Panc1 (cell line): Measurements from ENCODE around the gene UFSP1. TPM values are rescaled to one million over a fixed set of nuclear protein-coding genes. Genes with fewer than 3 reads are reported as not detected.

ENCODE experiments used
- ATAC-seq: fragments of 200-7000 bp; cut with Tn5 transposase; 2 replicates; pipeline ENCODE4 v1.9.1; 2020; ENCODE audit warnings: mild to moderate bottlenecking, moderate library complexity
- BruUV-seq: library from RNA; stranded (reverse); fragments of 400-500 nt; replicated peaks from 2 replicates; lab custom pipeline; 2021; lab: Mats Ljungman, UMichigan
- CTCF ChIA-PET: fragments of 300-600 bp; sonication (Branson Sonifier 250); formaldehyde crosslinking; loops from one replicate; lab custom pipeline; 2022; ENCODE audit warnings: antibody characterized with exemption; lab: Charles Lee
- POLR2A ChIA-PET: fragments of 300-600 bp; sonication (Branson Sonifier 250); formaldehyde crosslinking; loops from one replicate; lab custom pipeline; 2022; ENCODE audit warnings: antibody characterized with exemption; lab: Charles Lee
- DNase-seq: peaks from one replicate; pipeline ENCODE4 v3.0.0-alpha.2; 2010; ENCODE audit warnings: low read depth, low spot score
- H3K27ac ChIP-seq: 2 replicates; pipeline ENCODE4 v1.5.1; 2011; ENCODE audit warnings: mild to moderate bottlenecking, low read length, inconsistent platforms
- H3K27me3 ChIP-seq: fragments of 200-500 bp; sonication (Bioruptor generic); 2 replicates; pipeline ENCODE4 v1.6.0; 2014; ENCODE audit warnings: low read length, inconsistent platforms; ENCODE audit not compliant: control insufficient read depth, insufficient read depth
- H3K36me3 ChIP-seq: fragments of 200-500 bp; sonication (Bioruptor generic); 2 replicates; pipeline ENCODE4 v1.5.1; 2014; ENCODE audit warnings: inconsistent platforms, mild to moderate bottlenecking, low read length, moderate library complexity; ENCODE audit not compliant: control insufficient read depth, insufficient read depth
- H3K4me1 ChIP-seq: 2 replicates; pipeline ENCODE4 v1.5.1; 2011; ENCODE audit warnings: inconsistent platforms, mild to moderate bottlenecking, low read length, moderate library complexity; ENCODE audit not compliant: control insufficient read depth, insufficient read depth
- H3K4me3 ChIP-seq, 2 experiments: 2 replicates each; pipeline ENCODE4 v1.5.1; 2011 to 2012; ENCODE audit warnings: low read depth in 2 of 2, low read length in 2 of 2, mild to moderate bottlenecking in 2 of 2, inconsistent platforms in 1 of 2, moderate library complexity in 1 of 2
- H3K9me3 ChIP-seq: fragments of 200-500 bp; sonication (Bioruptor generic); 2 replicates; pipeline ENCODE4 v1.5.1; 2014; ENCODE audit warnings: low read depth, mild to moderate bottlenecking, inconsistent platforms, low read length, moderate library complexity; ENCODE audit not compliant: control insufficient read depth, insufficient read depth
- POLR2AphosphoS5 ChIP-seq: IDR thresholded peaks from 2 replicates; pipeline ENCODE4 v1.6.1; 2012; ENCODE audit warnings: mild to moderate bottlenecking, low read depth, low read length, moderate library complexity
- SIN3A ChIP-seq: IDR thresholded peaks from 2 replicates; pipeline ENCODE4 v1.6.1; 2012; ENCODE audit warnings: low read depth, mild to moderate bottlenecking, low read length, moderate library complexity, borderline replicate concordance; ENCODE audit not compliant: insufficient read depth
- TCF7L2 ChIP-seq: IDR thresholded peaks from 2 replicates; pipeline ENCODE4 v1.6.1; 2011; ENCODE audit warnings: mild to moderate bottlenecking, low read depth, low read length, inconsistent platforms
- in situ Hi-C: cut with HindIII; loops from 2 replicates; pipeline ENCODE4 v1.10.0; 2016; ENCODE audit warnings: low sequenced_read_pairs, low pct_unique_long_range_greater_than_20kb
- intact Hi-C: fragments of 100-400 bp; cut with micrococcal nuclease; formaldehyde crosslinking; loops from one replicate; pipeline ENCODE4 v1.10.0; 2022; ENCODE audit not compliant: unreplicated experiment
- total RNA-seq: library from RNA; stranded (reverse); gene quantifications from one replicate; pipeline ENCODE4 v1.2.1, GENCODE V29; 2021; ENCODE audit not compliant: unreplicated experiment
- TF ChIP-seq, protein P1 (sequence below): fragments of 450-650 bp; IDR thresholded peaks from 2 replicates; pipeline ENCODE4 v1.5.1; 2017; ENCODE audit warnings: mild to moderate bottlenecking
- TF ChIP-seq, protein P2 (sequence below), 2 experiments: IDR thresholded peaks; 2 replicates each; pipeline ENCODE4 v1.6.1; 2011 to 2012; ENCODE audit warnings: low read depth in 2 of 2, control low read depth in 1 of 2, low read length in 1 of 2, mild to moderate bottlenecking in 1 of 2, moderate library complexity in 1 of 2; ENCODE audit not compliant: insufficient read depth in 1 of 2

Gene UFSP1
- total RNA-seq, 1 experiment from 2014 or later: 3.3 TPM

DNA sequence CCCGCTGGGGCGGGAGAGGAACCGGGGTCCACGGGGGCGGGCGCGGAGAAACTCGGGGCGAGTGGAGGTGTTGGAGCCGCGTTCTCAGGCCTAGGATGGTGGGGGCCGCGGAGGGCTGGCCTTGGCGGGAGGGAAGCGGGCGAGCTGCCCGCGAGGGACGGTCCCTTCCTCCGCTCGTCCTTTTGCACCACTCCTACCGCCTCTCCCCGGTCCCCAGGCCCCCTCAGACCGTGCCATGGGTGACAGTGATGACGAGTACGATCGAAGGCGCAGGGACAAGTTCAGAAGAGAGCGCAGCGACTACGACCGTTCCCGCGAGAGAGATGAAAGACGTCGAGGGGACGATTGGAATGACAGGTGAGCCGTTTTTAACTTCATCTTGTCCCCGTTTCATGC, 14.2 kb downstream of the UFSP1 start:
- in situ Hi-C loops (no loop called here), intact Hi-C loops (no loop called here)
- ChIA-PET CTCF (interaction anchor here (0.6 kb wide), 1 partner anchor 92 kb away, joined by 4 read pairs; no protein-coding TSS in a partner anchor), POLR2A (interaction anchor here (0.6 to 1.1 kb wide), 9 partner anchors 12 to 697 kb away, joined by 3 to 10 read pairs (median 8); partner anchors contain the start of gene UFSP1)
- Histone ChIP-seq H3K9me3 (no peaks in the 10 kb centered on the region), H3K4me3 (peak overlapping the region; percentile 86 to 98), H3K36me3 (no peaks in the 10 kb centered on the region; the same call in none of the 2 replicates), H3K4me1 (peaks cover 8% of the 10 kb centered on the region), H3K27me3 (no peaks in the 10 kb centered on the region), H3K27ac (peak overlapping the region; percentile 98)
- no TSS peak for BruUV-seq
- DNase-seq (no peak), ATAC-seq (peak; percentile 50)
- no peak for TF ChIP-seq POLR2AphosphoS5
- TF ChIP-seq, protein P1, sequence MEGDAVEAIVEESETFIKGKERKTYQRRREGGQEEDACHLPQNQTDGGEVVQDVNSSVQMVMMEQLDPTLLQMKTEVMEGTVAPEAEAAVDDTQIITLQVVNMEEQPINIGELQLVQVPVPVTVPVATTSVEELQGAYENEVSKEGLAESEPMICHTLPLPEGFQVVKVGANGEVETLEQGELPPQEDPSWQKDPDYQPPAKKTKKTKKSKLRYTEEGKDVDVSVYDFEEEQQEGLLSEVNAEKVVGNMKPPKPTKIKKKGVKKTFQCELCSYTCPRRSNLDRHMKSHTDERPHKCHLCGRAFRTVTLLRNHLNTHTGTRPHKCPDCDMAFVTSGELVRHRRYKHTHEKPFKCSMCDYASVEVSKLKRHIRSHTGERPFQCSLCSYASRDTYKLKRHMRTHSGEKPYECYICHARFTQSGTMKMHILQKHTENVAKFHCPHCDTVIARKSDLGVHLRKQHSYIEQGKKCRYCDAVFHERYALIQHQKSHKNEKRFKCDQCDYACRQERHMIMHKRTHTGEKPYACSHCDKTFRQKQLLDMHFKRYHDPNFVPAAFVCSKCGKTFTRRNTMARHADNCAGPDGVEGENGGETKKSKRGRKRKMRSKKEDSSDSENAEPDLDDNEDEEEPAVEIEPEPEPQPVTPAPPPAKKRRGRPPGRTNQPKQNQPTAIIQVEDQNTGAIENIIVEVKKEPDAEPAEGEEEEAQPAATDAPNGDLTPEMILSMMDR: no peak
- TF ChIP-seq SIN3A: no peak
- TF ChIP-seq TCF7L2: no peak
- TF ChIP-seq, protein P2, sequence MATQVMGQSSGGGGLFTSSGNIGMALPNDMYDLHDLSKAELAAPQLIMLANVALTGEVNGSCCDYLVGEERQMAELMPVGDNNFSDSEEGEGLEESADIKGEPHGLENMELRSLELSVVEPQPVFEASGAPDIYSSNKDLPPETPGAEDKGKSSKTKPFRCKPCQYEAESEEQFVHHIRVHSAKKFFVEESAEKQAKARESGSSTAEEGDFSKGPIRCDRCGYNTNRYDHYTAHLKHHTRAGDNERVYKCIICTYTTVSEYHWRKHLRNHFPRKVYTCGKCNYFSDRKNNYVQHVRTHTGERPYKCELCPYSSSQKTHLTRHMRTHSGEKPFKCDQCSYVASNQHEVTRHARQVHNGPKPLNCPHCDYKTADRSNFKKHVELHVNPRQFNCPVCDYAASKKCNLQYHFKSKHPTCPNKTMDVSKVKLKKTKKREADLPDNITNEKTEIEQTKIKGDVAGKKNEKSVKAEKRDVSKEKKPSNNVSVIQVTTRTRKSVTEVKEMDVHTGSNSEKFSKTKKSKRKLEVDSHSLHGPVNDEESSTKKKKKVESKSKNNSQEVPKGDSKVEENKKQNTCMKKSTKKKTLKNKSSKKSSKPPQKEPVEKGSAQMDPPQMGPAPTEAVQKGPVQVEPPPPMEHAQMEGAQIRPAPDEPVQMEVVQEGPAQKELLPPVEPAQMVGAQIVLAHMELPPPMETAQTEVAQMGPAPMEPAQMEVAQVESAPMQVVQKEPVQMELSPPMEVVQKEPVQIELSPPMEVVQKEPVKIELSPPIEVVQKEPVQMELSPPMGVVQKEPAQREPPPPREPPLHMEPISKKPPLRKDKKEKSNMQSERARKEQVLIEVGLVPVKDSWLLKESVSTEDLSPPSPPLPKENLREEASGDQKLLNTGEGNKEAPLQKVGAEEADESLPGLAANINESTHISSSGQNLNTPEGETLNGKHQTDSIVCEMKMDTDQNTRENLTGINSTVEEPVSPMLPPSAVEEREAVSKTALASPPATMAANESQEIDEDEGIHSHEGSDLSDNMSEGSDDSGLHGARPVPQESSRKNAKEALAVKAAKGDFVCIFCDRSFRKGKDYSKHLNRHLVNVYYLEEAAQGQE (IDR thresholded peaks at IDR 0.05; ENCODE audit: insufficient read depth in 1 of 2, low read depth in 2 of 2, low read length in 1 of 2): no peak

GRCh38 chr7:100874577-100875355, 14.7 kb downstream of the UFSP1 start, which contains the start of gene SRRT:
Gene SRRT (plus strand): TSS chr7:100875103. CDS start chr7:100875591, 488 bp downstream.
- Histone ChIP-seq H3K36me3 (no peaks in the 10 kb centered on the region; the same call in none of the 2 replicates), H3K4me1 (peaks cover 8% of the 10 kb centered on the region), H3K27me3 (no peaks in the 10 kb centered on the region), H3K4me3 (peak within 1 kb of the TSS; percentile 86 to 98), H3K9me3 (no peaks in the 10 kb centered on the region), H3K27ac (peak within 1 kb of the TSS; percentile 98)
- intact Hi-C loops: no loop called here
- peak; percentile 79; the same call in 1 of the 2 replicates for TF ChIP-seq SIN3A
- TF ChIP-seq, protein P1: no peak
- TF ChIP-seq, protein P2 (IDR thresholded peaks at IDR 0.05; ENCODE audit: insufficient read depth in 1 of 2, low read depth in 2 of 2, low read length in 1 of 2): 0 out of 4 replicates have a peak, but pooled peaks of 1 of the 2 experiments have one; percentile 3
- peak; percentile 96 for TF ChIP-seq POLR2AphosphoS5
- CTCF ChIA-PET: interaction anchor here (0.6 kb wide), 2 partner anchors 85 to 93 kb away, joined by 3 to 4 read pairs; no protein-coding TSS in a partner anchor
- in situ Hi-C loops: no loop called here
- BruUV-seq: TSS peak; percentile 99
- peak; percentile 96 for DNase-seq
- POLR2A ChIA-PET: interaction anchor here (0.6 to 1.1 kb wide), 10 partner anchors 12 to 697 kb away, joined by 3 to 10 read pairs (median 4); partner anchors contain the start of gene UFSP1
- peak; percentile 97 for ATAC-seq
